Thyroid gland (tissue), 4 donors: ENCODE measurements around the gene TMEM239. TPM values are rescaled to one million over a fixed set of nuclear protein-coding genes. Genes with fewer than 3 reads are reported as not detected.

Source experiments
- DNase-seq, 2 donors: peaks; one replicate each; pipeline ENCODE4 v3.0.0-alpha.2; 2019
- H3K27ac ChIP-seq, 3 donors: fragments of 200-600 bp; sonication (generic); 1 replicate in 2 of 3; 2 replicates in 1 of 3; pipeline ENCODE4 v1.5.1; 2016 to 2019; ENCODE audit warnings: mild to moderate bottlenecking in 1 of 3, moderate library complexity in 1 of 3
- H3K27me3 ChIP-seq: fragments of 200-600 bp; sonication (generic); one replicate; pipeline ENCODE4 v1.5.1; 2019
- H3K36me3 ChIP-seq, 2 donors: fragments of 200-600 bp; sonication (generic); one replicate each; pipeline ENCODE4 v1.5.1; 2016 to 2019
- H3K4me1 ChIP-seq, 2 donors: fragments of 200-600 bp; sonication (generic); one replicate each; pipeline ENCODE4 v1.5.1; 2017 to 2019
- H3K4me3 ChIP-seq, 3 donors: fragments of 200-600 bp; sonication (generic); replicated peaks in 1 of 3; 1 replicate in 2 of 3; 2 replicates in 1 of 3; pipeline ENCODE4 v1.5.1; 2016; ENCODE audit warnings: mild to moderate bottlenecking in 1 of 3
- H3K9me3 ChIP-seq: fragments of 200-600 bp; sonication (generic); one replicate; pipeline ENCODE4 v1.5.1; 2017
- CTCF ChIP-seq, 6 experiments: fragments of 200-600 bp in 3 of 6; fragments of 450-650 bp in 3 of 6; sonication (generic) in 3 of 6; IDR thresholded peaks; one replicate each; pipeline ENCODE4 v1.5.1; 2016 to 2019; ENCODE audit warnings: antibody characterized with exemption in 6 of 6, mild to moderate bottlenecking in 2 of 6, inconsistent platforms in 1 of 6, moderate library complexity in 1 of 6
- POLR2A ChIP-seq, 2 donors: fragments of 450-650 bp; IDR thresholded peaks; one replicate each; pipeline ENCODE4 v1.6.1; 2017; ENCODE audit warnings: antibody characterized with exemption in 2 of 2, mild to moderate bottlenecking in 2 of 2, moderate library complexity in 1 of 2
- WGBS, 2 donors: methylation state at CpG; one replicate each; pipeline ENCODE4 v1.1.5; 2017; 5-methylcytosine and 5-hydroxymethylcytosine counted together
- intact Hi-C: fragments of 100-400 bp; cut with DNase I; formaldehyde crosslinking; loops from one replicate; pipeline ENCODE4 v1.15.1; 2023
- total RNA-seq, 4 donors: library from RNA; depleted of rRNA; stranded (reverse); fragments of >200 nt; gene quantifications; one replicate each; pipeline ENCODE4 v1.2.3, GENCODE V29; 2016

TMEM239 gene
- total RNA-seq, 4 donors from 2014 or later, result not detected

GRCh38 chr20:2809690-2810089 is 6.5 kb upstream of the TMEM239 start:
- H3K27me3 ChIP-seq, result no peaks in the 10 kb centered on the region
- TF ChIP-seq CTCF (IDR thresholded peaks at IDR 0.05), result no peak
- no peak for TF ChIP-seq POLR2A (IDR thresholded peaks at IDR 0.05)
- H3K4me3 ChIP-seq, result no peak overlapping the region
- H3K27ac ChIP-seq, result no peak overlapping the region
- peaks cover 0 to 9% of the 10 kb centered on the region in 2 donors for H3K4me1 ChIP-seq
- intact Hi-C loops, result no loop called here
- no peaks in the 10 kb centered on the region for H3K9me3 ChIP-seq
- peak; percentile 67 to 70 for DNase-seq
- 56 to 61% methylated on average over 10 of the region's 10 CpGs for WGBS, 2 donors
- H3K36me3 ChIP-seq, result no peaks in the 10 kb centered on the region

- WGBS, 2 donors, result 86 to 90% methylated on average over 3 of the region's 3 CpGs
- Histone ChIP-seq H3K9me3 (no peaks in the 10 kb centered on the region), H3K27ac (no peak overlapping the region), H3K4me1 (peaks cover 0 to 3% of the 10 kb centered on the region in 2 donors), H3K36me3 (no peaks in the 10 kb centered on the region), H3K4me3 (no peak overlapping the region), H3K27me3 (no peaks in the 10 kb centered on the region)
- TF ChIP-seq POLR2A (IDR thresholded peaks at IDR 0.05), result no peak
- no peak for TF ChIP-seq CTCF (IDR thresholded peaks at IDR 0.05)
- DNase-seq, result no peak
- intact Hi-C loops, result no loop called here
Observed at GRCh38 chr20:2812189-2812588, 4.0 kb upstream of the TMEM239 start.

GRCh38 chr20:2814076-2814475 is 2.1 kb upstream of the TMEM239 start:
- H3K27ac ChIP-seq, result no peak overlapping the region
- no peak overlapping the region for H3K4me3 ChIP-seq
- WGBS, 2 donors, result 100% methylated on average over 1 of the region's 1 CpG
- no peaks in the 10 kb centered on the region for H3K9me3 ChIP-seq
- no peaks in the 10 kb centered on the region for H3K27me3 ChIP-seq
- H3K4me1 ChIP-seq, result peaks cover 0 to 3% of the 10 kb centered on the region in 2 donors
- no peak for DNase-seq
- H3K36me3 ChIP-seq, result no peaks in the 10 kb centered on the region
- TF ChIP-seq CTCF (IDR thresholded peaks at IDR 0.05), result no peak
- TF ChIP-seq POLR2A (IDR thresholded peaks at IDR 0.05), result no peak
- intact Hi-C loops, result no loop called here

GRCh38 chr20:2814587-2815051 is 1.5 kb upstream of the TMEM239 start, which contains the start of gene C20orf141:
Gene C20orf141, plus strand, starts transcription at chr20:2814987. Its CDS starts 198 bp downstream, at chr20:2815185.
- H3K36me3 ChIP-seq, result no peaks in the 10 kb centered on the region
- peaks cover under 1% of the 10 kb centered on the region for H3K27me3 ChIP-seq
- H3K27ac ChIP-seq, result no peak within 1 kb of the TSS
- no peak for DNase-seq
- intact Hi-C loops, result no loop called here
- TF ChIP-seq CTCF (IDR thresholded peaks at IDR 0.05) (no peak), POLR2A (IDR thresholded peaks at IDR 0.05) (no peak)
- H3K9me3 ChIP-seq, result no peaks in the 10 kb centered on the region
- no peak within 1 kb of the TSS for H3K4me3 ChIP-seq
- 50% methylated on average over 5 of the region's 5 CpGs for WGBS, 2 donors
- peaks cover 0 to 1% of the 10 kb centered on the region in 2 donors for H3K4me1 ChIP-seq

- peaks cover 3% of the 10 kb centered on the region for H3K27me3 ChIP-seq
- no peaks in the 10 kb centered on the region for H3K36me3 ChIP-seq
Observed at GRCh38 chr20:2815242-2815900, 793 bp upstream of the TMEM239 start.

More at GRCh38 chr20:2815242-2815900, 793 bp upstream of the TMEM239 start:
- Histone ChIP-seq H3K9me3 (no peaks in the 10 kb centered on the region), H3K4me3 (no peak overlapping the region), H3K27ac (no peak overlapping the region), H3K4me1 (no peaks in the 10 kb centered on the region)
- TF ChIP-seq CTCF (IDR thresholded peaks at IDR 0.05) (no peak), POLR2A (IDR thresholded peaks at IDR 0.05) (no peak)
- DNase-seq, result no peak
- 95 to 98% methylated on average over 7 to 8 of the region's 8 CpGs for WGBS, 2 donors
- intact Hi-C loops, result no loop called here
